Sigmoid colon (tissue), 7 donors: ENCODE results near the gene CRTAC1. TPM values are rescaled to one million over a fixed set of nuclear protein-coding genes. Genes with fewer than 3 reads are reported as not detected.

Experiments used
- DNase-seq: peaks from one replicate; pipeline ENCODE4 v3.0.0-alpha.2; 2019
- H3K27ac ChIP-seq, 4 donors: fragments of 200-600 bp; sonication (generic); one replicate each; pipeline ENCODE4 v1.5.1; 2016 to 2019; ENCODE audit warnings: mild to moderate bottlenecking in 1 of 4
- H3K27me3 ChIP-seq, 3 donors: fragments of 200-600 bp; sonication (generic); one replicate each; pipeline ENCODE4 v1.5.1; 2019; ENCODE audit warnings: mild to moderate bottlenecking in 1 of 3
- H3K36me3 ChIP-seq, 4 donors: fragments of 200-600 bp; sonication (generic); one replicate each; pipeline ENCODE4 v1.5.1; 2016 to 2019
- H3K4me1 ChIP-seq, 4 donors: fragments of 200-600 bp; sonication (generic); one replicate each; pipeline ENCODE4 v1.5.1; 2017 to 2019
- H3K4me3 ChIP-seq, 4 donors: fragments of 200-600 bp; sonication (generic); one replicate each; pipeline ENCODE4 v1.5.1; 2017 to 2019; ENCODE audit warnings: mild to moderate bottlenecking in 2 of 4, moderate library complexity in 1 of 4
- H3K9me3 ChIP-seq, 4 donors: fragments of 200-600 bp in 3 of 4; sonication (generic) in 3 of 4; one replicate each; pipeline versions ENCODE4 v1.5.1 to v1.6.1; 2013 to 2019
- EP300 ChIP-seq, 4 donors: sonication (generic); formaldehyde crosslinking; IDR thresholded peaks; one replicate each; pipeline ENCODE4 v1.6.1; 2017; ENCODE audit warnings: antibody characterized with exemption in 4 of 4
- POLR2A ChIP-seq, 2 donors: fragments of 450-650 bp; IDR thresholded peaks; one replicate each; pipeline ENCODE4 v1.6.1; 2016; ENCODE audit warnings: antibody characterized with exemption in 2 of 2, mild to moderate bottlenecking in 2 of 2, moderate library complexity in 2 of 2
- POLR2AphosphoS5 ChIP-seq, 4 donors: sonication (generic); formaldehyde crosslinking; IDR thresholded peaks; one replicate each; pipeline ENCODE4 v1.6.1; 2017; ENCODE audit warnings: antibody characterized with exemption in 4 of 4
- WGBS, 2 donors: extraction: QIAGEN DNeasy Blood & Tissue Kit; methylation state at CpG; one replicate each; pipeline ENCODE4 v1.1.7; 2013; 5-methylcytosine and 5-hydroxymethylcytosine counted together
- intact Hi-C: fragments of 100-400 bp; cut with DNase I; formaldehyde crosslinking; loops from one replicate; pipeline ENCODE4 v1.15.1; 2023
- polyA plus RNA-seq, 3 donors: library from polyadenylated mRNA; stranded (reverse); fragments of 200-250 nt; gene quantifications; one replicate each; pipeline ENCODE4 v1.2.3, GENCODE V29; 2013
- total RNA-seq, 4 donors: library from RNA; depleted of rRNA; stranded (reverse); fragments of >200 nt; gene quantifications; one replicate each; pipeline ENCODE4 v1.1.0, GENCODE V29; 2016
- TF ChIP-seq, protein P1 (sequence below), 4 experiments: fragments of 450-650 bp in 3 of 4; fragments of 200-600 bp in 1 of 4; IDR thresholded peaks; one replicate each; pipeline ENCODE4 v1.5.1; 2016 to 2019; ENCODE audit warnings: antibody characterized with exemption in 4 of 4, mild to moderate bottlenecking in 3 of 4, moderate library complexity in 2 of 4
- donor health status: healthy with polysubstance abuse.
- donor health status: Bipolar disorder and iron deficiency.
- donor health status: healthy.

The CRTAC1 gene
- total and polyA plus RNA-seq, 7 donors = 1.2 to 6.4 (median 2.6) TPM; not detected in 1

DNA sequence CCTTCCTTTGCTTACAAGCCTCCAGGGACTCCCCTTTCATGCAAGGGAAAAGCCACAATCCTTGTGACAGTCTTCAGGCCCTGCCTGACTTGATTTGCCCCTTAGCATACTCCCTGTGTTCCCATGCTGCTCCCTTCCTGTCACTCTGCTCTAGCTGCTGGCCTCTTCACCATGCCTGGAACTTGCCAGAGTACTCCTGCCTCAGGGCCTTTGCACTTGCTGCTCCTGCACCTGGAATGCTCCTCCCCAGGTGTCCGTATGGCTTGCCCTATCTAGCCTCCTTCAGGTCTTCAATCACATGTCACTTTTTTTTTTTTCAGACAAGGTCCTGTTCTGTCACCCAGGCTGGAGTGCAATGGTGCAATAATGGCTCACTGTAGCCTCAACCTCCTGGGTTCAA lies 203.5 kb downstream of the CRTAC1 start:
- intact Hi-C loops = no loop called here
- no peaks in the 10 kb centered on the region for H3K4me1 ChIP-seq
- TF ChIP-seq POLR2A (IDR thresholded peaks at IDR 0.05) = no peak
- TF ChIP-seq EP300 (IDR thresholded peaks at IDR 0.05) = no peak
- no peak for TF ChIP-seq POLR2AphosphoS5 (IDR thresholded peaks at IDR 0.05)
- peaks cover 0 to 41% (median 1%) of the 10 kb centered on the region in 3 donors for H3K27me3 ChIP-seq
- no peak overlapping the region for H3K4me3 ChIP-seq
- no peaks in the 10 kb centered on the region for H3K9me3 ChIP-seq
- no peaks in the 10 kb centered on the region for H3K36me3 ChIP-seq
- DNase-seq = no peak
- no peak overlapping the region for H3K27ac ChIP-seq
- WGBS, 2 donors = 87 to 93% methylated on average over 1 of the region's 1 CpG

DNA sequence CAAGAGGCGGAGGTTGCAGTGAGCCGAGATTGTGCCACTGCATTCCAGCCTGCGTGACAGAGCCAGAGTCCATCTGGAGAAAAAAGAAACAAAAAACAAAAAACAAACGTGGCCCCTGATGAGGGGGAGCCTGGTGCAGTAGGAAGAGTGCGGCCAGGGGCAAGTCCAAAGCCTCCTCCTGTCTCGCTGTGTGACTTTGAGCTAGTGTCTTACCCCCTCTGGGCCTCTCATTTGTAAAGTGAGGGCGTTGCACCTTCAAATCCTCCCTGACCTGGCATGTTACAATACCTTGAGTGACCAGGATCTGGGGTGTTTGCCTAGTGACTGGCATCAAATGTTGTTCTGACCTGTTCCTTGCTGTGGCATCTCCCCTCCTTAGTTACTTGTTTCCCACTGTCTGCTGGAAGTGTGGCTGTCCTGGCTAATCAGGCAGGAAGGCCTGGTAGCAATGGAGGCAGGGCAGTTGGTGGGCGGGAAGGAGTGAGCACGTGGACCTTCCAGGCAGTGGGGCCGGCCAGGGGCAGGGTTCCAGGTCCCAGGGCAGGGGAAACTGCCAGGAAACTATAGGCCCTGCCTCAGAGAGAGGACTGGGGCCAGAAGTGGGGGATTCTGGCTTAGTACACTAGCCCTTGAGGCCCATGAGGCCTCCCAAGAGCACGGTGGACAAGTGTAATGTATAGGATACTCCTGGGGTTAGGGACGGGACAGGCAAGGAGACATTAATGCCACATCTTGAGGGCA lies 205.2 kb downstream of the CRTAC1 start:
- no peaks in the 10 kb centered on the region for H3K4me1 ChIP-seq
- H3K4me3 ChIP-seq = no peak overlapping the region
- peaks cover 0 to 25% (median 4%) of the 10 kb centered on the region in 3 donors for H3K27me3 ChIP-seq
- intact Hi-C loops = no loop called here
- no peaks in the 10 kb centered on the region for H3K36me3 ChIP-seq
- WGBS, 2 donors = 83 to 84% methylated on average over 12 of the region's 12 CpGs
- no peaks in the 10 kb centered on the region for H3K9me3 ChIP-seq
- TF ChIP-seq, protein P1, sequence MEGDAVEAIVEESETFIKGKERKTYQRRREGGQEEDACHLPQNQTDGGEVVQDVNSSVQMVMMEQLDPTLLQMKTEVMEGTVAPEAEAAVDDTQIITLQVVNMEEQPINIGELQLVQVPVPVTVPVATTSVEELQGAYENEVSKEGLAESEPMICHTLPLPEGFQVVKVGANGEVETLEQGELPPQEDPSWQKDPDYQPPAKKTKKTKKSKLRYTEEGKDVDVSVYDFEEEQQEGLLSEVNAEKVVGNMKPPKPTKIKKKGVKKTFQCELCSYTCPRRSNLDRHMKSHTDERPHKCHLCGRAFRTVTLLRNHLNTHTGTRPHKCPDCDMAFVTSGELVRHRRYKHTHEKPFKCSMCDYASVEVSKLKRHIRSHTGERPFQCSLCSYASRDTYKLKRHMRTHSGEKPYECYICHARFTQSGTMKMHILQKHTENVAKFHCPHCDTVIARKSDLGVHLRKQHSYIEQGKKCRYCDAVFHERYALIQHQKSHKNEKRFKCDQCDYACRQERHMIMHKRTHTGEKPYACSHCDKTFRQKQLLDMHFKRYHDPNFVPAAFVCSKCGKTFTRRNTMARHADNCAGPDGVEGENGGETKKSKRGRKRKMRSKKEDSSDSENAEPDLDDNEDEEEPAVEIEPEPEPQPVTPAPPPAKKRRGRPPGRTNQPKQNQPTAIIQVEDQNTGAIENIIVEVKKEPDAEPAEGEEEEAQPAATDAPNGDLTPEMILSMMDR (IDR thresholded peaks at IDR 0.05) = no peak
- TF ChIP-seq POLR2A (IDR thresholded peaks at IDR 0.05) (no peak), EP300 (IDR thresholded peaks at IDR 0.05) (no peak), POLR2AphosphoS5 (IDR thresholded peaks at IDR 0.05) (no peak)
- H3K27ac ChIP-seq = no peak overlapping the region
- no peak for DNase-seq

DNA sequence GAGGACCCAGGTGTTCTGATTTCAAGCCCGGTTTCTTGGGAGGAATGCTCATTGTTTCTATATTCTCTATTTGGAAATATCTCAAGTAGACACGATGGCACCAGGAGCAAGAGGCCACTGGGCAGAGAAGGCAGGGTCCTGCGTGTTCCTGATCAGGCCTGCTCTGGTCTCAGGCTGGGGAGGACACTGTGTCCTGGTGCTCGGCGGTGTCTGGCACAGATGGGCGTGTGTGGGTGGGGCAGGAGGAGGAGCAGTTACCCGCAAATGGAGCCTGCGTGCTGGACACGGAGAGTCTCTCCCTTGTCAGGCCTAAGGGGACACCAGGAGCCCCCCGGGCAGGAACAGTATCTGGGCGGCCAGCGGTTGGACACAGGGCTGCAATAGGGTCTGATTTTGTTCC lies 206.7 kb downstream of the CRTAC1 start:
- no peaks in the 10 kb centered on the region for H3K4me1 ChIP-seq
- H3K9me3 ChIP-seq = no peaks in the 10 kb centered on the region
- H3K36me3 ChIP-seq = no peaks in the 10 kb centered on the region
- WGBS, 2 donors = 37 to 70% methylated on average over 12 of the region's 12 CpGs
- DNase-seq = no peak
- peaks cover 0 to 16% (median 4%) of the 10 kb centered on the region in 3 donors for H3K27me3 ChIP-seq
- intact Hi-C loops = no loop called here
- no peak for TF ChIP-seq POLR2A (IDR thresholded peaks at IDR 0.05)
- TF ChIP-seq, protein P1 (IDR thresholded peaks at IDR 0.05) = no peak
- no peak for TF ChIP-seq EP300 (IDR thresholded peaks at IDR 0.05)
- TF ChIP-seq POLR2AphosphoS5 (IDR thresholded peaks at IDR 0.05) = no peak
- H3K27ac ChIP-seq = no peak overlapping the region
- no peak overlapping the region for H3K4me3 ChIP-seq

DNA sequence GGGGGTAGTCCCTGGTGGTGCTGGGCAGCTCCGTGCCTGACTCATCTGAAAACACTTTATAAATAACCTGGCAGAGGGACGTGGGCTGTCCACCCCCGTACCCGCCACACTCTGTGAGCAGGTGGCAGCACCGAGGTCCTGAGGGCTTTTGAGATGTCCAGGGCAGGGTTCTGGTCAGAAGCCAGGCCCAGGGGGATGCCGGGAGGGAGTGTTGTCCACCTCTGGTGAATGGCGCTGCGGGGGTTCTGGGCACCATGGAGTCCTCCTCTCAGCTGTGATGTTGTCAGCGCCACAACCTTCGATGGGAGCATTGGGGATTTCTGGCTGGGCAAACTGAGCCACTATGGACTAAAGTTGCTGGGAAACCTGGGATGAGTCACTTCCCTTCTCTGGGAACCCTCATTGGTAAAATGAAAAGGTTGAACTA lies 208.1 kb downstream of the CRTAC1 start:
- intact Hi-C loops = no loop called here
- no peak for DNase-seq
- Histone ChIP-seq H3K27ac (no peak overlapping the region), H3K36me3 (no peaks in the 10 kb centered on the region), H3K9me3 (no peaks in the 10 kb centered on the region), H3K4me3 (no peak overlapping the region), H3K27me3 (peaks cover 0 to 16% (median 4%) of the 10 kb centered on the region in 3 donors), H3K4me1 (no peaks in the 10 kb centered on the region)
- 75 to 80% methylated on average over 10 of the region's 10 CpGs for WGBS, 2 donors
- TF ChIP-seq POLR2AphosphoS5 (IDR thresholded peaks at IDR 0.05) (no peak), POLR2A (IDR thresholded peaks at IDR 0.05) (no peak), EP300 (IDR thresholded peaks at IDR 0.05) (no peak)
- TF ChIP-seq, protein P1 (IDR thresholded peaks at IDR 0.05) = no peak

DNA sequence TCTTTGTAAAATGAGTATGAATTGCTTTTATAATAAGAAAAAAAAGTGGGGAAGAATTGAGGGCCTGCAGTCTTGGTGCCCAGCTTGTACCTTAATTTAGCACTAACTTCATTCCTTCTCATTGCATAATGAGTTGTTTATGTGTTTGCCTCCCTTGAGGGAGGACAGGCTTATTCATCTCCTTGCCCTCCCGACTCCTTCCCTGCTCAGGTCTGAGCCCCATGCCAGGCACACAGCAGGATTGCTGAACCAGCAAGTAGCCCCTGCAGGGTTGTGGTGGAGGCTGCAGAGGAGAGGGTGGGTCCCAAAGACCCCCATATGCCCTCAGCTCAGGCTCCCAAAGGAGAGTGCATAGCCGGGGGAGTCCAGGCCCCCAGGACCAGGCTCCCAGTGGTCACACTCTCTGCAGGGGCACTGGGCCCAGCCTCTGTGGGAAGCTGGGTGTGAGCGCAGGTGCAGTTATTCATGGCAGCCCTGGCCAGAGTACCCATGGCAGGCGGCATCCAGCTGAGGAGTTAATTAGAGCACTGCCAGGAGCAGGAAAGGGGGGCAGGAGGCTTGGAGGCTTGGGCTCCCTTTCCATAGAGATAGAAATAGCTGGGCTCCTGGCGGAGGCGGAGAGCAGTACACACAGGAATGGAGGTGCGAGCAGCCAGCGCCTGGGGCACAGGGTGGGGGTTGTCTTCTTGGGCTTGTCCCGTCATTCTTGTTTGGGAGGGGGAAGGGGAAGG lies 208.9 kb downstream of the CRTAC1 start:
- peaks cover 0 to 18% (median 4%) of the 10 kb centered on the region in 3 donors for H3K27me3 ChIP-seq
- no peak for DNase-seq
- WGBS, 2 donors = 69 to 89% methylated on average over 9 of the region's 9 CpGs
- no peaks in the 10 kb centered on the region for H3K4me1 ChIP-seq
- no peak for TF ChIP-seq POLR2AphosphoS5 (IDR thresholded peaks at IDR 0.05)
- TF ChIP-seq, protein P1 (IDR thresholded peaks at IDR 0.05) = no peak
- TF ChIP-seq POLR2A (IDR thresholded peaks at IDR 0.05) = no peak
- TF ChIP-seq EP300 (IDR thresholded peaks at IDR 0.05) = no peak
- H3K27ac ChIP-seq = no peak overlapping the region
- H3K9me3 ChIP-seq = no peaks in the 10 kb centered on the region
- H3K4me3 ChIP-seq = no peak overlapping the region
- intact Hi-C loops = no loop called here
- no peaks in the 10 kb centered on the region for H3K36me3 ChIP-seq
